HCT116 (cell line): Measurements from ENCODE around the gene NEDD4L. TPM values are rescaled to one million over a fixed set of nuclear protein-coding genes. Genes with fewer than 3 reads are reported as not detected.

Source experiments
- ATAC-seq: fragments of 200-7000 bp; cut with Tn5 transposase; 2 replicates; pipeline ENCODE4 v1.9.1; 2020; ENCODE audit warnings: mild to moderate bottlenecking, moderate library complexity
- BruUV-seq: library from RNA; stranded (reverse); fragments of 400-500 nt; replicated peaks from 2 replicates; lab custom pipeline; 2021; lab: Mats Ljungman, UMichigan
- CTCF ChIA-PET: fragments of 300-600 bp; sonication (Branson Sonifier 250); formaldehyde crosslinking; loops from one replicate; lab custom pipeline; 2021; ENCODE audit warnings: antibody characterized with exemption; lab: Charles Lee
- POLR2A ChIA-PET: fragments of 300-600, 350-600 bp; sonication (Branson Sonifier 250); formaldehyde crosslinking; loops from one replicate; lab custom pipeline; 2021; ENCODE audit warnings: antibody characterized with exemption; lab: Charles Lee
- RAD21 ChIA-PET, 2 experiments: fragments of 300-600 bp; sonication (Branson Sonifier 250); formaldehyde crosslinking; loops; one replicate each; lab custom pipeline; 2023; ENCODE audit warnings: low total read pairs in 2 of 2; ENCODE audit not compliant: uncharacterized antibody in 2 of 2, unreplicated experiment in 2 of 2, low non-redundant PET in 1 of 2; lab: Charles Lee
- DNase-seq: peaks from one replicate; pipeline ENCODE4 v3.0.0-alpha.2; 2010; ENCODE audit warnings: low read depth, low spot score
- H2AFZ ChIP-seq: fragments of 200-600 bp; shearing (Covaris generic), sonication (generic); 2 replicates; pipeline ENCODE4 v1.6.1; 2017; ENCODE audit warnings: low read depth, mixed run types, mixed read lengths, antibody characterized with exemption, low read length; ENCODE audit not compliant: poor library complexity, severe bottlenecking
- H3K27ac ChIP-seq: 2 replicates; pipeline ENCODE4 v1.5.1; 2012; ENCODE audit warnings: low read depth, low read length
- H3K27me3 ChIP-seq: fragments of 200-600 bp; sonication (generic); 2 replicates; pipeline ENCODE4 v1.6.1; 2016; ENCODE audit warnings: mixed run types, low read length, mixed read lengths; ENCODE audit not compliant: insufficient read depth
- H3K36me3 ChIP-seq, 2 experiments: fragments of 200-500 bp in 1 of 2; fragments of 200-600 bp in 1 of 2; sonication (Bioruptor generic) in 1 of 2; sonication (generic) in 1 of 2; 2 replicates each; pipeline versions ENCODE4 v1.5.1 to v1.6.1; 2014 to 2016; ENCODE audit warnings: low read length in 2 of 2, inconsistent platforms in 1 of 2, mixed read lengths in 1 of 2, mixed run types in 1 of 2; ENCODE audit not compliant: insufficient read depth in 2 of 2, control insufficient read depth in 1 of 2
- H3K4me1 ChIP-seq, 2 experiments: fragments of 200-600 bp in 1 of 2; sonication (generic) in 1 of 2; 2 replicates each; pipeline versions ENCODE4 v1.5.1 to v1.6.1; 2012 to 2017; ENCODE audit warnings: low read length in 2 of 2, inconsistent platforms in 1 of 2, mild to moderate bottlenecking in 1 of 2, mixed read lengths in 1 of 2, mixed run types in 1 of 2, moderate library complexity in 1 of 2; ENCODE audit not compliant: insufficient read depth in 2 of 2, control insufficient read depth in 1 of 2
- H3K4me2 ChIP-seq: fragments of 200-600 bp; sonication (generic); 2 replicates; pipeline ENCODE4 v1.6.1; 2017; ENCODE audit warnings: mixed run types, low read length, mixed read lengths
- H3K4me3 ChIP-seq, 2 experiments: fragments of 200-600 bp in 1 of 2; sonication (generic) in 1 of 2; replicated peaks in 1 of 2; 2 replicates each; pipeline ENCODE4 v1.5.1; 2011 to 2016; ENCODE audit warnings: low read length in 2 of 2, control low read depth in 1 of 2, low read depth in 1 of 2, mild to moderate bottlenecking in 1 of 2, mixed read lengths in 1 of 2, mixed run types in 1 of 2
- H3K79me2 ChIP-seq: fragments of 200-600 bp; sonication (generic); 2 replicates; pipeline ENCODE4 v1.6.1; 2017; ENCODE audit warnings: mild to moderate bottlenecking, mixed run types, low read length, moderate library complexity, mixed read lengths; ENCODE audit not compliant: insufficient read depth
- H3K9ac ChIP-seq: fragments of 200-600 bp; sonication (generic); 2 replicates; pipeline ENCODE4 v1.6.1; 2016; ENCODE audit warnings: low read length, mixed read lengths
- H3K9me2 ChIP-seq: fragments of 200-600 bp; sonication (generic), shearing (Covaris generic); 2 replicates; pipeline ENCODE4 v1.6.1; 2017; ENCODE audit warnings: mixed run types, mild to moderate bottlenecking, moderate library complexity; ENCODE audit not compliant: insufficient read depth
- H3K9me3 ChIP-seq, 2 experiments: fragments of 200-500 bp in 1 of 2; fragments of 200-600 bp in 1 of 2; sonication (Bioruptor generic) in 1 of 2; sonication (generic) in 1 of 2; 2 replicates each; pipeline ENCODE4 v1.6.1; 2014 to 2017; ENCODE audit warnings: low read length in 2 of 2, mixed read lengths in 2 of 2, inconsistent platforms in 1 of 2, low read depth in 1 of 2, mild to moderate bottlenecking in 1 of 2, mixed run types in 1 of 2, moderate library complexity in 1 of 2; ENCODE audit not compliant: control insufficient read depth in 1 of 2, insufficient read depth in 1 of 2
- H4K20me1 ChIP-seq: fragments of 200-600 bp; sonication (generic), shearing (Covaris generic); 2 replicates; pipeline ENCODE4 v1.6.1; 2017; ENCODE audit warnings: mixed run types, mild to moderate bottlenecking, moderate library complexity; ENCODE audit not compliant: insufficient read depth
- CBX3 ChIP-seq: IDR thresholded peaks from 2 replicates; pipeline ENCODE4 v1.6.1; 2012; ENCODE audit warnings: low read depth
- ELF1 ChIP-seq: IDR thresholded peaks from 2 replicates; pipeline ENCODE4 v1.6.1; 2012; ENCODE audit warnings: low read depth, borderline replicate concordance
- EZH2 ChIP-seq: fragments of 200-600 bp; sonication (generic); IDR thresholded peaks from 2 replicates; pipeline ENCODE4 v1.6.1; 2017; ENCODE audit warnings: antibody characterized with exemption, mixed run types
- MAX ChIP-seq: IDR thresholded peaks from 2 replicates; pipeline ENCODE4 v1.6.1; 2012
- POLR2A ChIP-seq: IDR thresholded peaks from 2 replicates; pipeline ENCODE4 v1.7.0; 2011; ENCODE audit warnings: borderline replicate concordance; ENCODE audit not compliant: insufficient read depth, insufficient read length; ENCODE audit errors: extremely low read depth
- RAD21 ChIP-seq: IDR thresholded peaks from 2 replicates; pipeline ENCODE4 v1.6.1; 2012; ENCODE audit warnings: low read depth, mild to moderate bottlenecking
- REST ChIP-seq: IDR thresholded peaks from 2 replicates; pipeline ENCODE4 v1.6.1; 2012; ENCODE audit warnings: low read depth
- SRF ChIP-seq: IDR thresholded peaks from 2 replicates; pipeline ENCODE4 v1.6.1; 2012; ENCODE audit warnings: low read depth
- TCF7L2 ChIP-seq: IDR thresholded peaks from 2 replicates; pipeline ENCODE4 v1.7.0; 2011; ENCODE audit warnings: borderline replicate concordance, inconsistent platforms; ENCODE audit not compliant: insufficient read depth, insufficient read length; ENCODE audit errors: extremely low read depth
- ZFX ChIP-seq: fragments of 450-650 bp; IDR thresholded peaks from 2 replicates; pipeline ENCODE4 v1.6.1; 2017
- ZNF274 ChIP-seq: fragments of 200-500 bp; sonication (Bioruptor generic); IDR thresholded peaks from 2 replicates; pipeline ENCODE4 v1.6.1; 2014; ENCODE audit warnings: mild to moderate bottlenecking, low read depth, low read length, inconsistent platforms
- intact Hi-C: fragments of 100-400 bp; cut with micrococcal nuclease; formaldehyde crosslinking; loops from 2 replicates; pipeline ENCODE4 v1.10.0; 2022
- total RNA-seq: library from RNA; stranded (reverse); gene quantifications from one replicate; pipeline ENCODE4 v1.2.1, GENCODE V29; 2021; ENCODE audit not compliant: unreplicated experiment
- TF ChIP-seq, protein P1 (sequence below), 3 experiments: fragments of 200-600 bp in 1 of 3; sonication (generic) in 1 of 3; IDR thresholded peaks in 2 of 3; conservative IDR thresholded peaks in 1 of 3; 2 replicates each; pipeline ENCODE4 v1.5.1; 2012 to 2017; ENCODE audit warnings: low read depth in 2 of 3, low read length in 2 of 3, antibody characterized with exemption in 1 of 3, borderline replicate concordance in 1 of 3, control low read depth in 1 of 3, mild to moderate bottlenecking in 1 of 3, mixed read lengths in 1 of 3, mixed run types in 1 of 3, moderate library complexity in 1 of 3; ENCODE audit not compliant: insufficient read depth in 1 of 3
- TF ChIP-seq, protein P2 (sequence below): IDR thresholded peaks from 2 replicates; pipeline ENCODE4 v1.6.1; 2012
- TF ChIP-seq, protein P3 (sequence below): IDR thresholded peaks from 2 replicates; pipeline ENCODE4 v1.6.1; 2011; ENCODE audit warnings: mild to moderate bottlenecking, low read length, moderate library complexity; ENCODE audit not compliant: insufficient replicate concordance; ENCODE audit errors: extremely low read depth

NEDD4L gene
- total RNA-seq, 1 experiment from 2014 or later: 41.5 TPM

- H3K9me3 ChIP-seq: no peaks in the 10 kb centered on the region
- ChIA-PET CTCF (no interaction called here), POLR2A (no interaction called here), RAD21 (no interaction called here)
- intact Hi-C loops: no loop called here
- DNase-seq (no peak), ATAC-seq (no peak)
- H3K4me3 ChIP-seq: no peak overlapping the region
- no TSS peak for BruUV-seq
- H2AFZ ChIP-seq: no peak overlapping the region
- TF ChIP-seq, protein P1, sequence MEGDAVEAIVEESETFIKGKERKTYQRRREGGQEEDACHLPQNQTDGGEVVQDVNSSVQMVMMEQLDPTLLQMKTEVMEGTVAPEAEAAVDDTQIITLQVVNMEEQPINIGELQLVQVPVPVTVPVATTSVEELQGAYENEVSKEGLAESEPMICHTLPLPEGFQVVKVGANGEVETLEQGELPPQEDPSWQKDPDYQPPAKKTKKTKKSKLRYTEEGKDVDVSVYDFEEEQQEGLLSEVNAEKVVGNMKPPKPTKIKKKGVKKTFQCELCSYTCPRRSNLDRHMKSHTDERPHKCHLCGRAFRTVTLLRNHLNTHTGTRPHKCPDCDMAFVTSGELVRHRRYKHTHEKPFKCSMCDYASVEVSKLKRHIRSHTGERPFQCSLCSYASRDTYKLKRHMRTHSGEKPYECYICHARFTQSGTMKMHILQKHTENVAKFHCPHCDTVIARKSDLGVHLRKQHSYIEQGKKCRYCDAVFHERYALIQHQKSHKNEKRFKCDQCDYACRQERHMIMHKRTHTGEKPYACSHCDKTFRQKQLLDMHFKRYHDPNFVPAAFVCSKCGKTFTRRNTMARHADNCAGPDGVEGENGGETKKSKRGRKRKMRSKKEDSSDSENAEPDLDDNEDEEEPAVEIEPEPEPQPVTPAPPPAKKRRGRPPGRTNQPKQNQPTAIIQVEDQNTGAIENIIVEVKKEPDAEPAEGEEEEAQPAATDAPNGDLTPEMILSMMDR (IDR thresholded peaks at IDR 0.05 in 2 of 3, conservative IDR thresholded peaks at IDR 0.05 in 1 of 3; ENCODE audit: borderline replicate concordance in 1 of 3, insufficient read depth in 1 of 3, low read depth in 2 of 3, low read length in 2 of 3): no peak
- TF ChIP-seq REST: no peak
- no peak for TF ChIP-seq POLR2A
- TF ChIP-seq, protein P2, sequence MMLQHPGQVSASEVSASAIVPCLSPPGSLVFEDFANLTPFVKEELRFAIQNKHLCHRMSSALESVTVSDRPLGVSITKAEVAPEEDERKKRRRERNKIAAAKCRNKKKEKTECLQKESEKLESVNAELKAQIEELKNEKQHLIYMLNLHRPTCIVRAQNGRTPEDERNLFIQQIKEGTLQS: no peak
- no peak for TF ChIP-seq TCF7L2
- no peak for TF ChIP-seq MAX
- TF ChIP-seq EZH2: no peak
- TF ChIP-seq ELF1: no peak
- TF ChIP-seq ZFX: no peak
- no peak for TF ChIP-seq SRF
- TF ChIP-seq ZNF274: no peak
- no peak for TF ChIP-seq RAD21
- TF ChIP-seq, protein P3, sequence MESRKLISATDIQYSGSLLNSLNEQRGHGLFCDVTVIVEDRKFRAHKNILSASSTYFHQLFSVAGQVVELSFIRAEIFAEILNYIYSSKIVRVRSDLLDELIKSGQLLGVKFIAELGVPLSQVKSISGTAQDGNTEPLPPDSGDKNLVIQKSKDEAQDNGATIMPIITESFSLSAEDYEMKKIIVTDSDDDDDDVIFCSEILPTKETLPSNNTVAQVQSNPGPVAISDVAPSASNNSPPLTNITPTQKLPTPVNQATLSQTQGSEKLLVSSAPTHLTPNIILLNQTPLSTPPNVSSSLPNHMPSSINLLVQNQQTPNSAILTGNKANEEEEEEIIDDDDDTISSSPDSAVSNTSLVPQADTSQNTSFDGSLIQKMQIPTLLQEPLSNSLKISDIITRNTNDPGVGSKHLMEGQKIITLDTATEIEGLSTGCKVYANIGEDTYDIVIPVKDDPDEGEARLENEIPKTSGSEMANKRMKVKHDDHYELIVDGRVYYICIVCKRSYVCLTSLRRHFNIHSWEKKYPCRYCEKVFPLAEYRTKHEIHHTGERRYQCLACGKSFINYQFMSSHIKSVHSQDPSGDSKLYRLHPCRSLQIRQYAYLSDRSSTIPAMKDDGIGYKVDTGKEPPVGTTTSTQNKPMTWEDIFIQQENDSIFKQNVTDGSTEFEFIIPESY: no peak
- TF ChIP-seq CBX3: no peak
- no peaks in the 10 kb centered on the region for H4K20me1 ChIP-seq
- H3K36me3 ChIP-seq: no peaks in the 10 kb centered on the region
- H3K27ac ChIP-seq: no peak overlapping the region
- H3K9me2 ChIP-seq: no peaks in the 10 kb centered on the region
- H3K79me2 ChIP-seq: no peaks in the 10 kb centered on the region
- H3K4me1 ChIP-seq: no peaks in the 10 kb centered on the region
- H3K27me3 ChIP-seq: no peaks in the 10 kb centered on the region
- H3K9ac ChIP-seq: no peak overlapping the region
- H3K4me2 ChIP-seq: no peak overlapping the region
Measured at GRCh38 chr18:58363767-58364540, 319.9 kb downstream of the NEDD4L start.
